K562 (cell line): ENCODE measurements around the gene OBSL1. TPM values are rescaled to one million over a fixed set of nuclear protein-coding genes. Genes with fewer than 3 reads are reported as not detected.

ENCODE experiments used
- ATAC-seq: fragments of 200-7000 bp; cut with Tn5 transposase; 3 replicates; pipeline ENCODE4 v1.9.1; 2020; ENCODE audit warnings: moderate library complexity
- BruUV-seq: library from RNA; stranded (reverse); fragments of 400-500 nt; replicated peaks from 2 replicates; lab custom pipeline; 2021; lab: Mats Ljungman, UMichigan
- CTCF ChIA-PET: fragments of 300-600 bp; formaldehyde crosslinking; extraction: SDS; loops from one replicate; lab custom pipeline; 2021; ENCODE audit warnings: low intra/inter-chr PET ratio; lab: Yijun Ruan, JAX
- POLR2A ChIA-PET: fragments of 300-600, 350-650 bp; sonication (Branson Sonifier 250); formaldehyde crosslinking; extraction: SDS; loops from one replicate; lab custom pipeline; 2021; ENCODE audit warnings: antibody characterized with exemption, inconsistent platforms; lab: Yijun Ruan, JAX
- DNase-seq, 4 experiments: peaks; one replicate each; pipeline versions ENCODE4 v3.0.0 to v3.0.0-alpha.2; 2011 to 2018; ENCODE audit warnings: low spot score in 3 of 4, mixed read lengths in 3 of 4; ENCODE audit errors: extremely low read depth in 1 of 4
- FAIRE-seq: peaks from 2 replicates; lab custom pipeline; 2011; peaks lifted over from hg19 to GRCh38; lab: Jason Lieb, UNC
- H2AFZ ChIP-seq: 2 replicates; pipeline ENCODE4 v1.6.0; 2011; ENCODE audit warnings: low read depth, low read length, control low read depth, inconsistent platforms
- H3K27ac ChIP-seq: fragments of 200-600 bp; 3 replicates; pipeline ENCODE4 v1.8.0; 2011; ENCODE audit warnings: low read depth, mild to moderate bottlenecking, control low read depth, inconsistent platforms, low read length, moderate library complexity, mixed read lengths; ENCODE audit errors: extremely low read depth
- H3K27me3 ChIP-seq, 2 experiments: fragments of 300-600 bp in 1 of 2; 2 replicates in 1 of 2; 3 replicates in 1 of 2; pipeline versions ENCODE4 v1.6.0 to v1.8.0; 2011; ENCODE audit warnings: inconsistent platforms in 2 of 2, low read length in 2 of 2, mild to moderate bottlenecking in 1 of 2, mixed read lengths in 1 of 2, moderate library complexity in 1 of 2; ENCODE audit not compliant: control insufficient read depth in 2 of 2, insufficient read depth in 2 of 2
- H3K36me3 ChIP-seq: fragments of 300-600 bp; 3 replicates; pipeline ENCODE4 v1.8.0; 2011; ENCODE audit warnings: mild to moderate bottlenecking, low read length, inconsistent platforms; ENCODE audit not compliant: control insufficient read depth, insufficient read depth
- H3K4me1 ChIP-seq, 2 experiments: fragments of 200-600 bp in 1 of 2; replicated peaks in 1 of 2; 2 replicates in 1 of 2; 3 replicates in 1 of 2; pipeline versions ENCODE4 v1.5.1 to v1.8.0; 2011; ENCODE audit warnings: inconsistent platforms in 2 of 2, low read length in 2 of 2, mild to moderate bottlenecking in 1 of 2, mixed read lengths in 1 of 2, moderate library complexity in 1 of 2; ENCODE audit not compliant: control insufficient read depth in 2 of 2, insufficient read depth in 2 of 2
- H3K4me2 ChIP-seq: 2 replicates; pipeline ENCODE4 v1.6.1; 2011; ENCODE audit warnings: low read length, control low read depth, inconsistent platforms, mixed read lengths; ENCODE audit not compliant: insufficient read depth
- H3K4me3 ChIP-seq: fragments of 200-600 bp; sonication (generic), shearing (Covaris generic); 2 replicates; pipeline ENCODE4 v1.5.1; 2016; ENCODE audit warnings: control low read depth, inconsistent platforms
- H3K79me2 ChIP-seq: fragments of 200-600 bp; 3 replicates; pipeline ENCODE4 v1.8.0; 2011; ENCODE audit warnings: low read length, inconsistent platforms; ENCODE audit not compliant: control insufficient read depth, insufficient read depth
- H3K9ac ChIP-seq, 2 experiments: 2 replicates each; pipeline versions ENCODE4 v1.6.0 to v1.6.1; 2011; ENCODE audit warnings: low read depth in 2 of 2, low read length in 2 of 2, control low read depth in 1 of 2, inconsistent platforms in 1 of 2, mild to moderate bottlenecking in 1 of 2, mixed read lengths in 1 of 2; ENCODE audit not compliant: insufficient read depth in 1 of 2
- H3K9me1 ChIP-seq: one replicate; pipeline ENCODE4 v1.6.0; 2011; ENCODE audit warnings: inconsistent platforms, mild to moderate bottlenecking, low read length, moderate library complexity; ENCODE audit not compliant: control insufficient read depth, insufficient read depth
- H3K9me3 ChIP-seq: replicated peaks from 2 replicates; pipeline ENCODE4 v1.5.1; 2011; ENCODE audit warnings: low read depth, low read length, inconsistent platforms; ENCODE audit not compliant: control insufficient read depth, insufficient read depth
- H4K20me1 ChIP-seq: replicated peaks from 2 replicates; pipeline ENCODE4 v1.6.1; 2011; ENCODE audit warnings: low read length, inconsistent platforms, mixed read lengths; ENCODE audit not compliant: control insufficient read depth, insufficient read depth
- ARID2 ChIP-seq: fragments of 450-650 bp; IDR thresholded peaks from 2 replicates; pipeline ENCODE4 v1.6.1; 2017; ENCODE audit warnings: antibody characterized with exemption, mild to moderate bottlenecking
- CSDE1 ChIP-seq, 2 experiments: fragments of 450-650 bp; IDR thresholded peaks; 2 replicates each; pipeline ENCODE4 v1.6.1; 2016; ENCODE audit warnings: mild to moderate bottlenecking in 1 of 2
- EP400 ChIP-seq: fragments of 450-650 bp; IDR thresholded peaks from 2 replicates; pipeline ENCODE4 v1.6.1; 2017; ENCODE audit warnings: antibody characterized with exemption, mild to moderate bottlenecking, moderate library complexity
- KAT8 ChIP-seq: fragments of 450-650 bp; IDR thresholded peaks from 2 replicates; pipeline ENCODE4 v1.6.1; 2016; ENCODE audit warnings: low read depth, mild to moderate bottlenecking
- KDM1A ChIP-seq, 2 experiments: fragments of 450-650 bp; IDR thresholded peaks; 2 replicates each; pipeline ENCODE4 v1.6.1; 2016; ENCODE audit warnings: mild to moderate bottlenecking in 2 of 2
- KLF1 ChIP-seq: fragments of 450-650 bp; IDR thresholded peaks from 2 replicates; pipeline ENCODE4 v1.6.1; 2016; ENCODE audit warnings: missing genetic modification characterization, missing compliant biosample characterization
- PURB ChIP-seq: sonication (generic); formaldehyde crosslinking; IDR thresholded peaks from 2 replicates; pipeline ENCODE4 v1.9.0; 2021; ENCODE audit warnings: low read depth, mild to moderate bottlenecking, missing genetic modification reagents
- RBFOX2 ChIP-seq: fragments of 200-400 bp; formaldehyde crosslinking; IDR thresholded peaks from 2 replicates; pipeline ENCODE4 v1.6.1; 2017; ENCODE audit warnings: low read depth, mild to moderate bottlenecking, low read length, moderate library complexity
- YBX1 ChIP-seq: fragments of 450-650 bp; IDR thresholded peaks from 2 replicates; pipeline ENCODE4 v1.7.1; 2016; ENCODE audit warnings: mild to moderate bottlenecking
- WGBS: fragments of 100-300 bp; shearing (Covaris generic); methylation state at CpG from one replicate; pipeline ENCODE4 v1.1.6; 2016; ENCODE audit warnings: low coverage, mixed read lengths; ENCODE audit not compliant: insufficient coverage; ENCODE audit errors: missing lambda C conversion rate; 5-methylcytosine and 5-hydroxymethylcytosine counted together
- in situ Hi-C: fragments of 300-500 bp; cut with MboI; formaldehyde crosslinking; loops from 4 replicates; pipeline ENCODE4 v1.15.0; 2018; ENCODE audit warnings: inconsistent platforms, mixed read lengths
- intact Hi-C: fragments of 100-400 bp; cut with micrococcal nuclease; formaldehyde crosslinking; loops from 2 replicates; pipeline ENCODE4 v1.14.2; 2022
- polyA plus RNA-seq, 8 experiments: library from polyadenylated mRNA; depleted of rRNA in 4 of 8; stranded (reverse) in 5 of 8; unstranded in 3 of 8; fragments of >200 nt; fragmentation: Nextera tagmentation in 2 of 8; fragmentation: Illumina TruSeq in 1 of 8; extraction: Ambion mirVana in 2 of 8; extraction: Trizol in 1 of 8; gene quantifications; 2 replicates each; pipeline versions ENCODE4 v1.2.1 to v1.2.3, GENCODE V29; 2011 to 2014; ENCODE audit warnings: inconsistent platforms in 1 of 8, missing spikeins in 1 of 8
- total RNA-seq, 7 experiments: library from RNA; depleted of rRNA in 6 of 7; stranded (reverse); fragments of >200 nt in 6 of 7; fragmentation: Illumina TruSeq in 2 of 7; extraction: Trizol in 2 of 7; gene quantifications; 2 replicates each; pipeline versions ENCODE4 v1.2.1 to v1.2.3, GENCODE V29; 2011 to 2021; ENCODE audit warnings: low replicate concordance in 1 of 7
- TF ChIP-seq, protein P1 (sequence below), 2 experiments: fragments of 450-650 bp in 1 of 2; sonication (generic) in 1 of 2; formaldehyde crosslinking; conservative IDR thresholded peaks; 2 replicates each; pipeline versions ENCODE4 v1.4.0 to v1.8.1; 2020 to 2022; ENCODE audit warnings: mild to moderate bottlenecking in 1 of 2, missing genetic modification reagents in 1 of 2
- TF ChIP-seq, protein P2 (sequence below): fragments of 450-650 bp; formaldehyde crosslinking; IDR thresholded peaks from 2 replicates; pipeline ENCODE4 v1.4.0; 2020; ENCODE audit warnings: mild to moderate bottlenecking, moderate library complexity
- TF ChIP-seq, protein P3 (sequence below), 3 experiments: fragments of 200-800 bp in 1 of 3; fragments of 250-450 bp in 1 of 3; fragments of 450-650 bp in 1 of 3; sonication (Bioruptor Pico) in 1 of 3; sonication (Bioruptor generic) in 1 of 3; formaldehyde crosslinking in 1 of 3; IDR thresholded peaks; 2 replicates each; pipeline versions ENCODE4 v1.6.1 to v1.8.0; 2016 to 2022; ENCODE audit warnings: mild to moderate bottlenecking in 2 of 3, missing genetic modification characterization in 2 of 3, missing compliant biosample characterization in 1 of 3, moderate library complexity in 1 of 3
- TF ChIP-seq, protein P4 (sequence below): sonication (generic); formaldehyde crosslinking; IDR thresholded peaks from 2 replicates; pipeline ENCODE4 v1.8.0; 2022; ENCODE audit warnings: missing genetic modification reagents, mild to moderate bottlenecking, borderline replicate concordance

The OBSL1 gene
- total and polyA plus RNA-seq, 9 of the 15 experiments (the other 6 are each of a cell fraction or from before 2014, with no cell fraction given): 1.2 to 26.6 (median 8.6) TPM

DNA sequence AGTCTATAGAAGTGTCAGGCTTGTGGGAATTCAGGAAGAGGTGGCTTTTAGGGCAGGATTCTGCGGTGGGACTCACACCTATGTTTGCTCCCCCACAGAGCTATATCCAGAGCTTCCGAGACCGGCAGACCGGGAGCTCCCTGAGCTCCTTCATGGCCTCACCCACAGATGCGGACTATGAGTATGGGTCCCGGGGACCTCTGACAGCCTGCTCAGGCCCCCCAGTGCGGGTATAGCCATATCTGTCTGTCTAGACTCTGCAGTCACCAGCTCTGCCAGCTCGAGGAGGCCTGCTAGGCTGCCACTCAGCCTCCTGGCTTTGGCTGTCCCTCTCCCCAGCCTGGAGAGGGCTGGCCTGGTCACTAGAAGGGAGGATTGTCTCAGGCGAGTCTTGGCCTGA, 21.7 kb downstream of the OBSL1 start (continued):
- TF ChIP-seq, protein P1, sequence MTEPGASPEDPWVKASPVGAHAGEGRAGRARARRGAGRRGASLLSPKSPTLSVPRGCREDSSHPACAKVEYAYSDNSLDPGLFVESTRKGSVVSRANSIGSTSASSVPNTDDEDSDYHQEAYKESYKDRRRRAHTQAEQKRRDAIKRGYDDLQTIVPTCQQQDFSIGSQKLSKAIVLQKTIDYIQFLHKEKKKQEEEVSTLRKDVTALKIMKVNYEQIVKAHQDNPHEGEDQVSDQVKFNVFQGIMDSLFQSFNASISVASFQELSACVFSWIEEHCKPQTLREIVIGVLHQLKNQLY (CRISPR knock-in tag; conservative IDR thresholded peaks at IDR 0.05): no peak
- TF ChIP-seq ARID2: no peak

DNA sequence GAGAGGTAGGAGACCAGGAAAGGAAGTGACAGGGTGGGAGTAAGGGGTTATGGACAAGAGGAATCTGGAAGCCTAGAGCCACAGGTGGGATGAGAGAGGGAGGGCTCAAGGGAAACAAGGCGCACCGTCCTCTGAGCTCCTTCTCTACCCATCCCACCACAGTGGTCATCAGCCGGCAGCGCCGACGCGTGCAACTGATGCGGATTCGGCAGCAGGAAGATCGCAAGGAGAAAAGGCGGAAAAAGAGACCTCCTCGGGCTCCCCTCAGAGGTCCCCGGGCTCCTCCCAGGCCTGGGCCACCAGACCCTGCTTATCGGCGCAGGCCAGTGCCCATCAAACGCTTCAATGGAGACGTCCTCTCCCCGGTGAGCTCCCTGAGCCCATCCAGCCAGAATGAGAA, 22.3 kb downstream of the OBSL1 start:
- CTCF ChIA-PET: no interaction called here
- no peak for DNase-seq
- intact Hi-C loops (no loop called here), in situ Hi-C loops (loop anchor here (10.0 kb wide), 1 partner anchor 146 kb away; no protein-coding TSS in a partner anchor)
- Histone ChIP-seq H3K27ac (no peak overlapping the region), H3K4me2 (no peak overlapping the region), H2AFZ (no peak overlapping the region), H3K9me1 (no peaks in the 10 kb centered on the region), H4K20me1 (no peaks in the 10 kb centered on the region), H3K4me1 (peaks cover 4 to 42% of the 10 kb centered on the region in 2 experiments; a peak in 3 of 5 replicates), H3K9ac (no peak overlapping the region), H3K36me3 (no peaks in the 10 kb centered on the region), H3K4me3 (no peak overlapping the region), H3K27me3 (no peaks in the 10 kb centered on the region), H3K79me2 (no peaks in the 10 kb centered on the region), H3K9me3 (no peaks in the 10 kb centered on the region)
- no peak for FAIRE-seq
- 87% methylated on average over 14 of the region's 18 CpGs for WGBS
- POLR2A ChIA-PET: interaction anchor here (0.7 to 1.5 kb wide), 3 partner anchors 11 to 48 kb away, joined by 3 read pairs; partner anchors contain the start of gene STK11IP
- ATAC-seq: no peak
- BruUV-seq: no TSS peak
- TF ChIP-seq RBFOX2: no peak
- TF ChIP-seq KAT8: no peak
- no peak for TF ChIP-seq KDM1A (IDR thresholded peaks at IDR 0.05)
- TF ChIP-seq, protein P2, sequence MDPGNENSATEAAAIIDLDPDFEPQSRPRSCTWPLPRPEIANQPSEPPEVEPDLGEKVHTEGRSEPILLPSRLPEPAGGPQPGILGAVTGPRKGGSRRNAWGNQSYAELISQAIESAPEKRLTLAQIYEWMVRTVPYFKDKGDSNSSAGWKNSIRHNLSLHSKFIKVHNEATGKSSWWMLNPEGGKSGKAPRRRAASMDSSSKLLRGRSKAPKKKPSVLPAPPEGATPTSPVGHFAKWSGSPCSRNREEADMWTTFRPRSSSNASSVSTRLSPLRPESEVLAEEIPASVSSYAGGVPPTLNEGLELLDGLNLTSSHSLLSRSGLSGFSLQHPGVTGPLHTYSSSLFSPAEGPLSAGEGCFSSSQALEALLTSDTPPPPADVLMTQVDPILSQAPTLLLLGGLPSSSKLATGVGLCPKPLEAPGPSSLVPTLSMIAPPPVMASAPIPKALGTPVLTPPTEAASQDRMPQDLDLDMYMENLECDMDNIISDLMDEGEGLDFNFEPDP (CRISPR knock-in tag): no peak
- TF ChIP-seq KLF1 (tag): no peak
- TF ChIP-seq, protein P3, sequence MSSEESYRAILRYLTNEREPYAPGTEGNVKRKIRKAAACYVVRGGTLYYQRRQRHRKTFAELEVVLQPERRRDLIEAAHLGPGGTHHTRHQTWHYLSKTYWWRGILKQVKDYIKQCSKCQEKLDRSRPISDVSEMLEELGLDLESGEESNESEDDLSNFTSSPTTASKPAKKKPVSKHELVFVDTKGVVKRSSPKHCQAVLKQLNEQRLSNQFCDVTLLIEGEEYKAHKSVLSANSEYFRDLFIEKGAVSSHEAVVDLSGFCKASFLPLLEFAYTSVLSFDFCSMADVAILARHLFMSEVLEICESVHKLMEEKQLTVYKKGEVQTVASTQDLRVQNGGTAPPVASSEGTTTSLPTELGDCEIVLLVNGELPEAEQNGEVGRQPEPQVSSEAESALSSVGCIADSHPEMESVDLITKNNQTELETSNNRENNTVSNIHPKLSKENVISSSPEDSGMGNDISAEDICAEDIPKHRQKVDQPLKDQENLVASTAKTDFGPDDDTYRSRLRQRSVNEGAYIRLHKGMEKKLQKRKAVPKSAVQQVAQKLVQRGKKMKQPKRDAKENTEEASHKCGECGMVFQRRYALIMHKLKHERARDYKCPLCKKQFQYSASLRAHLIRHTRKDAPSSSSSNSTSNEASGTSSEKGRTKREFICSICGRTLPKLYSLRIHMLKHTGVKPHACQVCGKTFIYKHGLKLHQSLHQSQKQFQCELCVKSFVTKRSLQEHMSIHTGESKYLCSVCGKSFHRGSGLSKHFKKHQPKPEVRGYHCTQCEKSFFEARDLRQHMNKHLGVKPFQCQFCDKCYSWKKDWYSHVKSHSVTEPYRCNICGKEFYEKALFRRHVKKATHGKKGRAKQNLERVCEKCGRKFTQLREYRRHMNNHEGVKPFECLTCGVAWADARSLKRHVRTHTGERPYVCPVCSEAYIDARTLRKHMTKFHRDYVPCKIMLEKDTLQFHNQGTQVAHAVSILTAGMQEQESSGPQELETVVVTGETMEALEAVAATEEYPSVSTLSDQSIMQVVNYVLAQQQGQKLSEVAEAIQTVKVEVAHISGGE (CRISPR knock-in tag; IDR thresholded peaks at IDR 0.05): no peak
- TF ChIP-seq, protein P4, sequence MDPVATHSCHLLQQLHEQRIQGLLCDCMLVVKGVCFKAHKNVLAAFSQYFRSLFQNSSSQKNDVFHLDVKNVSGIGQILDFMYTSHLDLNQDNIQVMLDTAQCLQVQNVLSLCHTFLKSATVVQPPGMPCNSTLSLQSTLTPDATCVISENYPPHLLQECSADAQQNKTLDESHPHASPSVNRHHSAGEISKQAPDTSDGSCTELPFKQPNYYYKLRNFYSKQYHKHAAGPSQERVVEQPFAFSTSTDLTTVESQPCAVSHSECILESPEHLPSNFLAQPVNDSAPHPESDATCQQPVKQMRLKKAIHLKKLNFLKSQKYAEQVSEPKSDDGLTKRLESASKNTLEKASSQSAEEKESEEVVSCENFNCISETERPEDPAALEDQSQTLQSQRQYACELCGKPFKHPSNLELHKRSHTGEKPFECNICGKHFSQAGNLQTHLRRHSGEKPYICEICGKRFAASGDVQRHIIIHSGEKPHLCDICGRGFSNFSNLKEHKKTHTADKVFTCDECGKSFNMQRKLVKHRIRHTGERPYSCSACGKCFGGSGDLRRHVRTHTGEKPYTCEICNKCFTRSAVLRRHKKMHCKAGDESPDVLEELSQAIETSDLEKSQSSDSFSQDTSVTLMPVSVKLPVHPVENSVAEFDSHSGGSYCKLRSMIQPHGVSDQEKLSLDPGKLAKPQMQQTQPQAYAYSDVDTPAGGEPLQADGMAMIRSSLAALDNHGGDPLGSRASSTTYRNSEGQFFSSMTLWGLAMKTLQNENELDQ (CRISPR knock-in tag): no peak
- no peak for TF ChIP-seq PURB (CRISPR knock-in tag)
- no peak for TF ChIP-seq CSDE1 (IDR thresholded peaks at IDR 0.05)
- TF ChIP-seq EP400: no peak
- no peak for TF ChIP-seq YBX1
